CD4-positive, CD25-positive, alpha-beta regulatory T cell (primary cell): ENCODE data around the gene AURKA. TPM values are rescaled to one million over a fixed set of nuclear protein-coding genes. Genes with fewer than 3 reads are reported as not detected.

Experiments
- ATAC-seq, 2 donors: fragments of 150-1000 bp; cut with Tn5 transposase; one replicate each; pipeline ENCODE4 v1.10.0; 2021; ENCODE audit warnings: low read depth in 2 of 2, moderate number of reproducible peaks in 2 of 2, moderate library complexity in 1 of 2
- DNase-seq, 3 donors: peaks; one replicate each; pipeline versions ENCODE4 v3.0.0 to v3.0.0-alpha.2; 2012 to 2022; ENCODE audit warnings: mixed read lengths in 1 of 3
- H3K27ac ChIP-seq: one replicate; pipeline ENCODE4 v1.7.0; 2013; ENCODE audit warnings: mild to moderate bottlenecking, low read length; ENCODE audit not compliant: insufficient read depth, poor library complexity, severe bottlenecking
- H3K27me3 ChIP-seq: one replicate; pipeline ENCODE4 v1.7.0; 2013; ENCODE audit warnings: low read length; ENCODE audit not compliant: control insufficient read depth, insufficient read depth
- H3K36me3 ChIP-seq: one replicate; pipeline ENCODE4 v1.7.0; 2013; ENCODE audit warnings: mild to moderate bottlenecking, low read length, moderate library complexity; ENCODE audit not compliant: control insufficient read depth, insufficient read depth
- H3K4me1 ChIP-seq: 2 replicates; pipeline ENCODE4 v1.7.0; 2013; ENCODE audit warnings: mild to moderate bottlenecking, low read length; ENCODE audit not compliant: insufficient read depth, control insufficient read depth, poor library complexity, severe bottlenecking
- H3K4me3 ChIP-seq: one replicate; pipeline ENCODE4 v1.7.0; 2013; ENCODE audit warnings: low read depth, mild to moderate bottlenecking, low read length, moderate library complexity
- H3K9me3 ChIP-seq, 2 experiments: 1 replicate in 1 of 2; 2 replicates in 1 of 2; pipeline ENCODE4 v1.7.0; 2013; ENCODE audit warnings: low read length in 2 of 2, mild to moderate bottlenecking in 1 of 2, moderate library complexity in 1 of 2; ENCODE audit not compliant: control insufficient read depth in 2 of 2
- H3K27ac Mint-ChIP-seq, 3 donors: one replicate each; pipeline ENCODE4 v1.8.0; 2020 to 2022; ENCODE audit warnings: mild to moderate bottlenecking in 3 of 3, mixed read lengths in 3 of 3, moderate library complexity in 2 of 3
- H3K27me3 Mint-ChIP-seq: one replicate; pipeline ENCODE4 v1.8.0; 2022; ENCODE audit warnings: mild to moderate bottlenecking, mixed read lengths
- H3K36me3 Mint-ChIP-seq: one replicate; pipeline ENCODE4 v1.8.0; 2020; ENCODE audit warnings: mixed read lengths
- H3K4me1 Mint-ChIP-seq, 4 donors: one replicate each; pipeline ENCODE4 v1.8.0; 2020 to 2022; ENCODE audit warnings: mixed read lengths in 4 of 4, mild to moderate bottlenecking in 1 of 4
- H3K4me3 Mint-ChIP-seq, 4 donors: one replicate each; pipeline ENCODE4 v1.8.0; 2020 to 2022; ENCODE audit warnings: mild to moderate bottlenecking in 4 of 4, mixed read lengths in 4 of 4, moderate library complexity in 3 of 4
- H3K9me3 Mint-ChIP-seq, 7 donors: one replicate each; pipeline ENCODE4 v1.8.0; 2020 to 2022; ENCODE audit warnings: mixed read lengths in 7 of 7, mild to moderate bottlenecking in 3 of 7, moderate library complexity in 2 of 7
- polyA plus RNA-seq, 4 donors: library from polyadenylated mRNA; unstranded; fragments of 300-500 nt; fragmentation: Illumina TruSeq; gene quantifications; one replicate each; pipeline ENCODE4 v1.2.3, GENCODE V29; 2021
- total RNA-seq: library from RNA; stranded (reverse); gene quantifications from one replicate; pipeline ENCODE4 v1.2.3, GENCODE V29; 2022

AURKA gene
- total and polyA plus RNA-seq, 5 donors from 2014 or later, result 2.1 to 4.2 (median 3.6) TPM

- peaks cover 5% of the 10 kb centered on the region for H3K4me1 ChIP-seq
- H3K9me3 ChIP-seq, result no peaks in the 10 kb centered on the region
- H3K27me3 ChIP-seq, result no peaks in the 10 kb centered on the region
- no peak overlapping the region for H3K4me3 ChIP-seq
- Mint-ChIP-seq H3K27ac (peak overlapping the region in 1 of 3 donors; percentile 74), H3K27me3 (no peaks in the 10 kb centered on the region), H3K4me3 (peak overlapping the region in 1 of 4 donors; percentile 39), H3K4me1 (peaks cover 13 to 35% (median 23%) of the 10 kb centered on the region in 4 donors), H3K9me3 (no peaks in the 10 kb centered on the region), H3K36me3 (peaks cover 48% of the 10 kb centered on the region)
- H3K27ac ChIP-seq, result no peak overlapping the region
- ATAC-seq (no peak), DNase-seq (peak in 1 of 3 donors; percentile 47)
- H3K36me3 ChIP-seq, result peaks cover 83% of the 10 kb centered on the region
Observed at GRCh38 chr20:56403465-56403864, 11.4 kb upstream of the AURKA start.

- DNase-seq, result peak; percentile 47 to 79 (median 69)
- peaks cover 86% of the 10 kb centered on the region for H3K36me3 ChIP-seq
Observed at GRCh38 chr20:56400001-56400640, 8.1 kb upstream of the AURKA start.

GRCh38 chr20:56395166-56395565 is 3.2 kb upstream of the AURKA start:
- Mint-ChIP-seq H3K4me1 (peaks cover 9 to 47% (median 34%) of the 10 kb centered on the region in 4 donors), H3K27me3 (no peaks in the 10 kb centered on the region), H3K4me3 (peak overlapping the region in 1 of 4 donors; percentile 71), H3K9me3 (no peaks in the 10 kb centered on the region), H3K27ac (peak overlapping the region in 1 of 3 donors; percentile 36), H3K36me3 (peaks cover 33% of the 10 kb centered on the region)
- H3K36me3 ChIP-seq, result peaks cover 48% of the 10 kb centered on the region
- H3K9me3 ChIP-seq, result no peaks in the 10 kb centered on the region
- H3K4me1 ChIP-seq, result peaks cover 21% of the 10 kb centered on the region
- peak overlapping the region; percentile 9 for H3K27ac ChIP-seq
- ATAC-seq (no peak), DNase-seq (no peak)
- H3K27me3 ChIP-seq, result no peaks in the 10 kb centered on the region
- H3K4me3 ChIP-seq, result no peak overlapping the region

More at GRCh38 chr20:56400001-56400640, 8.1 kb upstream of the AURKA start:
- no peak overlapping the region for H3K4me3 ChIP-seq
- ATAC-seq, result peak; percentile 58 to 68
- Mint-ChIP-seq H3K4me3 (peak overlapping the region in 1 of 4 donors; percentile 27), H3K27me3 (no peaks in the 10 kb centered on the region), H3K4me1 (peaks cover 13 to 42% (median 23%) of the 10 kb centered on the region in 4 donors), H3K9me3 (no peaks in the 10 kb centered on the region), H3K36me3 (peaks cover 47% of the 10 kb centered on the region), H3K27ac (peak overlapping the region in 1 of 3 donors; percentile 64)
- H3K27me3 ChIP-seq, result no peaks in the 10 kb centered on the region
- H3K27ac ChIP-seq, result peak overlapping the region; percentile 14
- peaks cover 5% of the 10 kb centered on the region for H3K4me1 ChIP-seq
- H3K9me3 ChIP-seq, result no peaks in the 10 kb centered on the region

GRCh38 chr20:56393653-56394052 is 1.6 kb upstream of the AURKA start:
- H3K27ac Mint-ChIP-seq, result peak overlapping the region in 1 of 3 donors; percentile 96
- no peak overlapping the region for H3K4me3 Mint-ChIP-seq
- H3K9me3 Mint-ChIP-seq, result no peaks in the 10 kb centered on the region
- no peak for DNase-seq
- Histone ChIP-seq H3K27me3 (no peaks in the 10 kb centered on the region), H3K9me3 (no peaks in the 10 kb centered on the region), H3K27ac (peak overlapping the region; percentile 96), H3K36me3 (peaks cover 35% of the 10 kb centered on the region), H3K4me1 (peaks cover 21% of the 10 kb centered on the region), H3K4me3 (peak overlapping the region; percentile 94)
- peaks cover 28% of the 10 kb centered on the region for H3K36me3 Mint-ChIP-seq
- H3K4me1 Mint-ChIP-seq, result peaks cover 4 to 37% (median 29%) of the 10 kb centered on the region in 4 donors
- H3K27me3 Mint-ChIP-seq, result no peaks in the 10 kb centered on the region
- ATAC-seq, result no peak

- Mint-ChIP-seq H3K4me1 (peaks cover 4 to 34% (median 29%) of the 10 kb centered on the region in 4 donors), H3K27me3 (no peaks in the 10 kb centered on the region)
- H3K36me3 ChIP-seq, result peaks cover 29% of the 10 kb centered on the region
Observed at GRCh38 chr20:56392881-56393482, 967 bp upstream of the AURKA start.

GRCh38 chr20:56391596-56392131 is 351 bp downstream of the AURKA start:
- H3K27me3 ChIP-seq, result no peaks in the 10 kb centered on the region
- H3K4me1 ChIP-seq, result peaks cover 21% of the 10 kb centered on the region
- peaks cover 16% of the 10 kb centered on the region for H3K36me3 ChIP-seq
- Mint-ChIP-seq H3K27ac (no peak overlapping the region), H3K4me3 (no peak overlapping the region), H3K27me3 (no peaks in the 10 kb centered on the region), H3K36me3 (peaks cover 17% of the 10 kb centered on the region), H3K9me3 (no peaks in the 10 kb centered on the region), H3K4me1 (peaks cover 4 to 34% (median 26%) of the 10 kb centered on the region in 4 donors)
- H3K27ac ChIP-seq, result peak overlapping the region; percentile 96
- ATAC-seq (peak; percentile 4), DNase-seq (no peak)
- H3K9me3 ChIP-seq, result no peaks in the 10 kb centered on the region
- peak overlapping the region; percentile 94 for H3K4me3 ChIP-seq

More at GRCh38 chr20:56392881-56393482, 967 bp upstream of the AURKA start:
- Histone ChIP-seq H3K4me3 (peak overlapping the region; percentile 94), H3K4me1 (peaks cover 21% of the 10 kb centered on the region), H3K27ac (peak overlapping the region; percentile 96), H3K9me3 (no peaks in the 10 kb centered on the region), H3K27me3 (no peaks in the 10 kb centered on the region)
- ATAC-seq (peak in 1 of 2 donors; percentile 25), DNase-seq (peak in 2 of 3 donors; percentile 59 to 79)
- Mint-ChIP-seq H3K36me3 (peaks cover 28% of the 10 kb centered on the region), H3K4me3 (no peak overlapping the region), H3K27ac (peak overlapping the region in 1 of 3 donors; percentile 96), H3K9me3 (no peaks in the 10 kb centered on the region)

- Histone ChIP-seq H3K36me3 (peaks cover 13% of the 10 kb centered on the region), H3K4me3 (peak overlapping the region; percentile 94), H3K27me3 (no peaks in the 10 kb centered on the region), H3K9me3 (no peaks in the 10 kb centered on the region), H3K27ac (peak overlapping the region; percentile 96), H3K4me1 (peaks cover 21% of the 10 kb centered on the region)
- peak in 1 of 3 donors; percentile 17 for DNase-seq
- Mint-ChIP-seq H3K4me3 (peak overlapping the region in 1 of 4 donors; percentile 38), H3K9me3 (no peaks in the 10 kb centered on the region), H3K4me1 (peaks cover 4 to 33% (median 26%) of the 10 kb centered on the region in 4 donors), H3K27me3 (no peaks in the 10 kb centered on the region), H3K27ac (no peak overlapping the region), H3K36me3 (peaks cover 15% of the 10 kb centered on the region)
- ATAC-seq, result no peak
Observed at GRCh38 chr20:56391037-56391436, 978 bp downstream of the AURKA start.
